K562 (cell line): ENCODE data around the gene UCKL1. TPM values are rescaled to one million over a fixed set of nuclear protein-coding genes. Genes with fewer than 3 reads are reported as not detected.

ENCODE experiments used
- ETV5 ChIP-seq: sonication (generic); formaldehyde crosslinking; IDR thresholded peaks from 2 replicates; pipeline ENCODE4 v1.4.0; 2020; ENCODE audit warnings: low read depth, mild to moderate bottlenecking, missing genetic modification reagents
- GATAD2B ChIP-seq: fragments of 450-650 bp; IDR thresholded peaks from 2 replicates; pipeline ENCODE4 v1.6.1; 2017; ENCODE audit warnings: mild to moderate bottlenecking, borderline replicate concordance
- GTF2B ChIP-seq: IDR thresholded peaks from 2 replicates; pipeline ENCODE4 v1.6.1; 2011; ENCODE audit not compliant: insufficient read length; ENCODE audit errors: extremely low read depth
- HDAC2 ChIP-seq: fragments of 450-650 bp; IDR thresholded peaks from 2 replicates; pipeline ENCODE4 v1.6.1; 2016; ENCODE audit warnings: mild to moderate bottlenecking
- HMGXB4 ChIP-seq: sonication (generic); formaldehyde crosslinking; IDR thresholded peaks from 2 replicates; pipeline ENCODE4 v1.8.1; 2023; ENCODE audit warnings: mild to moderate bottlenecking, missing genetic modification reagents
- ILF3 ChIP-seq: fragments of 450-650 bp; IDR thresholded peaks from 2 replicates; pipeline ENCODE4 v1.6.1; 2018; ENCODE audit warnings: antibody characterized with exemption, mild to moderate bottlenecking, moderate library complexity, borderline replicate concordance
- KDM5B ChIP-seq: fragments of 200-600 bp; sonication (generic); IDR thresholded peaks from 2 replicates; pipeline ENCODE4 v1.6.1; 2012; ENCODE audit warnings: low read depth, mild to moderate bottlenecking, moderate library complexity, low read length, control low read depth, inconsistent platforms; ENCODE audit not compliant: insufficient replicate concordance
- LCOR ChIP-seq: sonication (generic); formaldehyde crosslinking; IDR thresholded peaks from 2 replicates; pipeline ENCODE4 v1.8.0; 2022; ENCODE audit warnings: mild to moderate bottlenecking, missing genetic modification reagents
- MNT ChIP-seq, 2 experiments: fragments of 450-650 bp; conservative IDR thresholded peaks; 2 replicates each; pipeline ENCODE4 v1.6.1; 2017; ENCODE audit warnings: mild to moderate bottlenecking in 2 of 2, moderate library complexity in 2 of 2
- NUFIP1 ChIP-seq: fragments of 450-650 bp; IDR thresholded peaks from 2 replicates; pipeline ENCODE4 v1.6.1; 2018; ENCODE audit not compliant: partially characterized antibody
- POLR2B ChIP-seq: fragments of 450-650 bp; IDR thresholded peaks from 2 replicates; pipeline ENCODE4 v1.6.1; 2018; ENCODE audit warnings: low read depth; ENCODE audit not compliant: partially characterized antibody
- PREB ChIP-seq: sonication (generic); formaldehyde crosslinking; IDR thresholded peaks from 2 replicates; pipeline ENCODE4 v1.8.1; 2023; ENCODE audit warnings: mild to moderate bottlenecking, missing genetic modification reagents
- SMARCA5 ChIP-seq: fragments of 450-650 bp; IDR thresholded peaks from 2 replicates; pipeline ENCODE4 v1.6.1; 2016
- TBP ChIP-seq: optimal IDR thresholded peaks from 2 replicates; pipeline ENCODE3; 2011; ENCODE audit warnings: low read depth, low read length, improper control_type of control experiment
- TEAD1 ChIP-seq, 2 experiments: fragments of 450-650 bp in 1 of 2; sonication (generic) in 1 of 2; formaldehyde crosslinking; IDR thresholded peaks; 2 replicates each; pipeline versions ENCODE4 v1.4.0 to v1.8.0; 2020 to 2022; ENCODE audit warnings: mild to moderate bottlenecking in 2 of 2, missing genetic modification reagents in 1 of 2
- THRB ChIP-seq: fragments of 450-650 bp; formaldehyde crosslinking; conservative IDR thresholded peaks from 2 replicates; pipeline ENCODE4 v1.4.0; 2022; ENCODE audit warnings: mild to moderate bottlenecking, missing genetic modification characterization
- ZC3H4 ChIP-seq: sonication (generic); formaldehyde crosslinking; IDR thresholded peaks from 2 replicates; pipeline ENCODE4 v1.9.0; 2021; ENCODE audit warnings: missing genetic modification reagents, borderline replicate concordance
- ZKSCAN3 ChIP-seq: fragments of 250-450 bp; sonication (Bioruptor Pico); IDR thresholded peaks from 2 replicates; pipeline ENCODE4 v1.4.0; 2020
- ZNF175 ChIP-seq: fragments of 200-800 bp; sonication (Bioruptor generic); IDR thresholded peaks from 2 replicates; pipeline ENCODE4 v1.6.1; 2016; ENCODE audit warnings: low read depth, mild to moderate bottlenecking, missing genetic modification characterization, missing compliant biosample characterization
- ZNF217 ChIP-seq: sonication (generic); formaldehyde crosslinking; IDR thresholded peaks from 2 replicates; pipeline ENCODE4 v1.8.0; 2022; ENCODE audit warnings: mild to moderate bottlenecking, missing genetic modification reagents
- ZNF324 ChIP-seq: fragments of 250-450 bp; sonication (Bioruptor Pico); IDR thresholded peaks from 2 replicates; pipeline ENCODE4 v1.4.0; 2020; ENCODE audit warnings: mild to moderate bottlenecking
- ZNF507 ChIP-seq: conservative IDR thresholded peaks from 2 replicates; pipeline ENCODE4 v1.6.1; 2017; ENCODE audit warnings: missing genetic modification characterization, missing compliant biosample characterization
- ZNF586 ChIP-seq: fragments of 450-650 bp; formaldehyde crosslinking; conservative IDR thresholded peaks from 2 replicates; pipeline ENCODE4 v1.4.0; 2020; ENCODE audit warnings: mild to moderate bottlenecking, moderate library complexity
- polyA plus RNA-seq, 8 experiments: library from polyadenylated mRNA; depleted of rRNA in 4 of 8; stranded (reverse) in 5 of 8; unstranded in 3 of 8; fragments of >200 nt; fragmentation: Nextera tagmentation in 2 of 8; fragmentation: Illumina TruSeq in 1 of 8; extraction: Ambion mirVana in 2 of 8; extraction: Trizol in 1 of 8; gene quantifications; 2 replicates each; pipeline versions ENCODE4 v1.2.1 to v1.2.3, GENCODE V29; 2011 to 2014; ENCODE audit warnings: inconsistent platforms in 1 of 8, missing spikeins in 1 of 8
- total RNA-seq, 7 experiments: library from RNA; depleted of rRNA in 6 of 7; stranded (reverse); fragments of >200 nt in 6 of 7; fragmentation: Illumina TruSeq in 2 of 7; extraction: Trizol in 2 of 7; gene quantifications; 2 replicates each; pipeline versions ENCODE4 v1.2.1 to v1.2.3, GENCODE V29; 2011 to 2021; ENCODE audit warnings: low replicate concordance in 1 of 7

UCKL1 gene
- total and polyA plus RNA-seq, 9 of the 15 experiments (the other 6 are each of a cell fraction or from before 2014, with no cell fraction given) = 3.1 to 52.8 (median 24.2) TPM

- TF ChIP-seq ETV5 (CRISPR knock-in tag) = no peak
- TF ChIP-seq NUFIP1 = no peak
- no peak for TF ChIP-seq GTF2B
- no peak for TF ChIP-seq PREB
- no peak; a peak in 3 of 4 replicates for TF ChIP-seq MNT (conservative IDR thresholded peaks at IDR 0.05)
- no peak for TF ChIP-seq ZNF586 (CRISPR knock-in tag)
- 0 out of 2 replicates have a peak, but pooled peaks have one; percentile 11 for TF ChIP-seq HDAC2
- TF ChIP-seq ZNF507 = no peak
- peak; percentile 50 for TF ChIP-seq TBP
- no peak for TF ChIP-seq TEAD1 (CRISPR knock-in tag; IDR thresholded peaks at IDR 0.05)
- no peak for TF ChIP-seq ZNF175 (CRISPR knock-in tag)
- TF ChIP-seq THRB (CRISPR knock-in tag) = no peak
- TF ChIP-seq ZNF324 (CRISPR knock-in tag) = no peak
- TF ChIP-seq KDM5B = no peak
- no peak for TF ChIP-seq ZC3H4
- no peak for TF ChIP-seq ZNF217 (CRISPR knock-in tag)
- no peak for TF ChIP-seq ILF3
- TF ChIP-seq SMARCA5 = no peak
- TF ChIP-seq POLR2B = peak; percentile 44
- TF ChIP-seq GATAD2B = no peak
- TF ChIP-seq LCOR (CRISPR knock-in tag) = peak; percentile 55; the same call in 1 of the 2 replicates
- TF ChIP-seq HMGXB4 (CRISPR knock-in tag) = no peak
- TF ChIP-seq ZKSCAN3 (CRISPR knock-in tag) = no peak
Measured at GRCh38 chr20:63957004-63957689, 931 bp upstream of the UCKL1 start (continued).
